Duodenal mucosa (tissue), 2 donors: Measurements from ENCODE around the gene PRDX5.
A peak's percentile ranks its signal among the peaks of the same experiment; 100 is the strongest.

ENCODE experiments used
- H3K27ac ChIP-seq: one replicate; pipeline ENCODE4 v1.7.0; 2013; ENCODE audit warnings: low read depth, low read length
- H3K27me3 ChIP-seq, 2 donors: one replicate each; pipeline ENCODE4 v1.7.0; 2013; ENCODE audit warnings: low read length in 2 of 2, control low read depth in 1 of 2; ENCODE audit not compliant: insufficient read depth in 2 of 2, control insufficient read depth in 1 of 2
- H3K36me3 ChIP-seq, 2 donors: one replicate each; pipeline ENCODE4 v1.7.0; 2013; ENCODE audit warnings: low read length in 2 of 2, control low read depth in 1 of 2; ENCODE audit not compliant: insufficient read depth in 2 of 2, control insufficient read depth in 1 of 2
- H3K4me1 ChIP-seq, 2 donors: one replicate each; pipeline ENCODE4 v1.7.0; 2013; ENCODE audit warnings: low read length in 2 of 2, control low read depth in 1 of 2; ENCODE audit not compliant: insufficient read depth in 2 of 2, control insufficient read depth in 1 of 2
- H3K4me3 ChIP-seq, 2 donors: one replicate each; pipeline ENCODE4 v1.7.0; 2013; ENCODE audit warnings: low read length in 2 of 2, low read depth in 1 of 2
- H3K9ac ChIP-seq, 2 donors: one replicate each; pipeline ENCODE4 v1.7.0; 2013; ENCODE audit warnings: low read length in 2 of 2, low read depth in 1 of 2
- H3K9me3 ChIP-seq, 2 donors: one replicate each; pipeline ENCODE4 v1.7.0; 2013; ENCODE audit warnings: low read length in 2 of 2, control low read depth in 1 of 2; ENCODE audit not compliant: control insufficient read depth in 1 of 2

PRDX5 gene

DNA sequence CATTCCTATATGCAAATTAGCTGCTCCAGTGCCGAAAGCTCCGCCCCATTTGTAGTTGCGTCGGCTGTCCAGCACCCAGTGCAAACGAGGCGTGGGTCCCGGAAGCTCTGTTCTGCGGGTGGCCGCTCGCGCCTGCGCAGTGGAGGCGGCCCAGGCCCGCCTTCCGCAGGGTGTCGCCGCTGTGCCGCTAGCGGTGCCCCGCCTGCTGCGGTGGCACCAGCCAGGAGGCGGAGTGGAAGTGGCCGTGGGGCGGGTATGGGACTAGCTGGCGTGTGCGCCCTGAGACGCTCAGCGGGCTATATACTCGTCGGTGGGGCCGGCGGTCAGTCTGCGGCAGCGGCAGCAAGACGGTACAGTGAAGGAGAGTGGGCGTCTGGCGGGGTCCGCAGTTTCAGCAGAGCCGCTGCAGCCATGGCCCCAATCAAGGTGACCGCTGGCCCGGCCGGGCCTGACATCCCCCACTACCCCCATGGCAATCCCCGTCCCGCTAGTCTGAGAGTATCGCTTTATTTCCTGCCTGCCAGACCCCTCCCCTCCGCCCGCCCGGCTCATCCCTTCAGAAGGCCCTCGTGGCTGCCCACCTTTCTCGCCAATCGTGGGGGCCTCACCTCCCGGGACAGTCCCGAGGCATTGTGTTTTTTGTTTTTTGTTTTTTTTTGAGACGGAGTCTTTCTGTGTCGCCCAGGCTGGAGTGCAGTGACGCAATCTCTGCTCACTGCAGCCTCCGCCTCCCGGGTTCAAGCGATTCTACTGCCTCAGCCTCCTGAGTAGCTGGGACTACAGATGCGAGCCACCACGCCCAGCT, at the start of gene PRDX5:
Gene PRDX5 (plus strand): TSS at position 161 of the 805 bp plus-strand sequence. CDS start 95 bp downstream, at position 256.
- peaks cover 21 to 34% of the 10 kb centered on the region in 2 donors for H3K36me3 ChIP-seq
- no peaks in the 10 kb centered on the region for H3K9me3 ChIP-seq
- H3K9ac ChIP-seq, result peak within 1 kb of the TSS; percentile 79 to 95
- no peaks in the 10 kb centered on the region for H3K27me3 ChIP-seq
- peaks cover 37 to 56% of the 10 kb centered on the region in 2 donors for H3K4me1 ChIP-seq
- peak within 1 kb of the TSS; percentile 98 for H3K27ac ChIP-seq
- H3K4me3 ChIP-seq, result peak within 1 kb of the TSS; percentile 75 to 87

DNA sequence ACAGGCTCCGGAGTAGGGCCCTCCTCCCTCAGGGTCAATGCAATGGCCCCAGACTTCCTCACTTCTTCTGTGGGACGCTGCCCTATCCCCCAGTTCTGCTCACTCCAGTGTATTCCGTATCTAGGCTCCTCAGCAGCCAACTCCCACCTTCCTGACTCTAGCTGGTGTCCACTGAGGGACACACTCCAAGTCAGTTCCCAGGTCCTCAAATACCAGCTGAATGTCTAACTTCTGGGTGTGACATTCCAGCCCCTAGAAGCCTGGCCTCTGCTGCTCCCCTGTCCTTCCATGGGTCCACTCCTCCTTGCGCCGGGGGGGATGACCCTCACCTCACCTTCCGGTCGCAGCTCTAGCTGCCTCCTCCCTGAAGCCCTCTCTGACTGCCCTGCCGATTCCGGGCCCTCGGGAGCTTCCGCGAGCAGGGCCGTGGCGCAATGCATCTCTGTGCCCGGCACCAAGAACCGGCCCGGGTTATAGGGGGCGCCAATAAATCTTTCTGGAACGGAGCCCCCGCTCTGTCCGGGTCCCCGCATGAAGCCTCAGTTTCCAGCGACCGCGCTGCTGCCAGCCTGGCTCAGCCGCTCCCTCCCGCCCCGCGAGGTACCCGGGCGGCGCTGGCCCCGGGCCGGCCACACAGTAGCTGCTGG, 48.9 kb upstream of the PRDX5 start:
- Histone ChIP-seq H3K27ac (peak overlapping the region; percentile 92), H3K9me3 (no peaks in the 10 kb centered on the region), H3K4me3 (peak overlapping the region; percentile 71 to 77), H3K4me1 (peaks cover 49 to 52% of the 10 kb centered on the region in 2 donors), H3K36me3 (peaks cover 29 to 30% of the 10 kb centered on the region in 2 donors), H3K27me3 (no peaks in the 10 kb centered on the region), H3K9ac (peak overlapping the region; percentile 67 to 83)

DNA sequence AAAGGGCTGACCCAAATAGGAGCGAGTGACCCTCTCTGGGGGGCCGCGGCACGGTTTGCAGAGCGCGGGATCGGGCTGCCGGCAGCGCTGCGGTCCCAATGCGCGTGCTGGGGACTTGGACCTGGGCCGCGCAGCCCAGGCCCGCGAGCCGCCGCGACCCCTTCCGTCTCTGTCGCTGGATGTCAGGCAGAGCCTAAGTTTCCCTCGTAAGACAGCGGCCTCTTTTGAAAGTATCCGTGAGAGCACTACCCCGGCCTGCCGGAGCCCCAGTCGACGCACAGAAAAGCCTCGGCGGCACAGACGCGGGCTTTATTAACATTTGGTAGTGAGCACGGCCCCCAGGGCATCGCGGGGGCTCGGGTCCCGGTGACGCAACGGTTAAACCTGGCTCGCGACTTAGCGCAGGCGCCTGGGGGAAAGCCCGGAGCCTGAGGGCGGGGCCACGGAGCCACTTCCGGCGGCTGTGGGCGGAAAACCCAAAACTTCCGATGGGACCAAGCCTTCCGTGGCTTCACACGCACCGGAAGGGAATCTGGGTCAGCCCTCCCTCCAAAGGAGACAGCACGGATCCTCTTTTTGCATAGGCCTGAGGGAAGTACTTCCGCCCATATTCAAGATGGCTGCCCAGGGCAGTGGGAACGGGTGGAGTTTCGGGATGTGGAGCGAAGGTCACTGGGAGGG, 48.2 kb upstream of the PRDX5 start:
- Histone ChIP-seq H3K27ac (peak overlapping the region; percentile 95), H3K27me3 (no peaks in the 10 kb centered on the region), H3K9me3 (no peaks in the 10 kb centered on the region), H3K36me3 (peaks cover 22 to 23% of the 10 kb centered on the region in 2 donors), H3K9ac (peak overlapping the region; percentile 78 to 83), H3K4me1 (peaks cover 46 to 52% of the 10 kb centered on the region in 2 donors), H3K4me3 (peak overlapping the region; percentile 71 to 87)

DNA sequence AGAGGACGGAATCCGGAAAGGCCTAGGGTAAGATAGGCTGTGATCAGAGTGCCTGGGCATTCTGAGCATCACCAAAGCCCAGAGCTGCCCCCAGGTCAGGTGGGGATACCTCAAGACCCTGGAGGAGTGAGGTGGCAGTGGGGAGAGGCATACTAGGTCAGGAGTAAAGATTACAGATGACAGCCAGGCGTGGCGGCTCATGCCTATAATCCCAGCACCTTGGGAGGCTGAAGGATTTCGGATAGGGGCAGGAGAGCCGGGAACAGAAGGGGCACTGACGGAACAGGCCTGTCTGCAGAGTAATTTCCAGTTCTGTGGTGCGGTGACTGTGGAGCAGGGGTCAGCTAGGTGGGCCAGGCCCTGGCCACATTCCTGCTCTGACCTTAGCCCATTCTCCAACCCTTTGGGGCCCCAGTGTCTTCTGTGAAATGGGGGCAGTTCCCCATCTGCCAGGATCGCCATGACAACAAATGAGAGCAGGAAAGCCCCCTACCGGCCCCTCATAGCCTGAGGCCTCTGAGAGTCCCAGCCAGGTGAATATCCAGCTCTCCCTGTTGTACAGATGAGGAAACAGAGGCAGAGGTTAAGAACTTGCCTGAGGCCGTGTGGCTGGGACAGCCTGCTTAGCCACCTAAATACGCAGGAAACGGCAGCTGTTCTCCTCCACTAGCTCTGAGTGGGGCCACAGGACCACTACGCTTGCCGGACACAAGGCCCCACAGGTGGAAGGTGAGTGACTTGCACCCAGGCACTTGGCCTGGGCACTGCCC, 42.7 kb upstream of the PRDX5 start:
- H3K9ac ChIP-seq, result no peak overlapping the region
- peaks cover 19 to 25% of the 10 kb centered on the region in 2 donors for H3K4me1 ChIP-seq
- peaks cover 13% of the 10 kb centered on the region in 2 donors for H3K36me3 ChIP-seq
- no peak overlapping the region for H3K27ac ChIP-seq
- no peaks in the 10 kb centered on the region for H3K27me3 ChIP-seq
- no peaks in the 10 kb centered on the region for H3K9me3 ChIP-seq
- H3K4me3 ChIP-seq, result no peak overlapping the region

DNA sequence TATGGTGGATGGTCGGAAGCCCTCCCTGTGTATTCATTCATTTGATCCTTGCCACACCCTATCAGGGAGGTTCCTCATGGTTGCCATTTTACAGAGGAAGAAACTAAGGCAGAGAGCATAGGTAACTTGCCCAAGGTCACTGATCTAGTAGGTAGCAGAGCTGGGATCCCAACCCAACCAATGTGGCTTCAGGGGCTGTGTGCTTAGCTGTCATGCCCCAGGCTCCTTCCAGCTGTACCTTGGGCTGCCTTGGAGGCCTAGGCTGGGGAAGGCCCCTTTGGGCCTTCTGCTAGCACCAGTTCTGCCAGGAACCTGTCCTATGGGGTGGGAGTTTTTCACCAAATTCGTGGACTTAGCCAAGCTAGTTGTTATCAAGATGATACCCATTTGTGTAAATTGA, 42.1 kb upstream of the PRDX5 start:
- H3K36me3 ChIP-seq, result peaks cover 13% of the 10 kb centered on the region in 2 donors
- no peak overlapping the region for H3K4me3 ChIP-seq
- no peak overlapping the region for H3K9ac ChIP-seq
- no peak overlapping the region for H3K27ac ChIP-seq
- H3K4me1 ChIP-seq, result peaks cover 19 to 25% of the 10 kb centered on the region in 2 donors
- no peaks in the 10 kb centered on the region for H3K27me3 ChIP-seq
- no peaks in the 10 kb centered on the region for H3K9me3 ChIP-seq

DNA sequence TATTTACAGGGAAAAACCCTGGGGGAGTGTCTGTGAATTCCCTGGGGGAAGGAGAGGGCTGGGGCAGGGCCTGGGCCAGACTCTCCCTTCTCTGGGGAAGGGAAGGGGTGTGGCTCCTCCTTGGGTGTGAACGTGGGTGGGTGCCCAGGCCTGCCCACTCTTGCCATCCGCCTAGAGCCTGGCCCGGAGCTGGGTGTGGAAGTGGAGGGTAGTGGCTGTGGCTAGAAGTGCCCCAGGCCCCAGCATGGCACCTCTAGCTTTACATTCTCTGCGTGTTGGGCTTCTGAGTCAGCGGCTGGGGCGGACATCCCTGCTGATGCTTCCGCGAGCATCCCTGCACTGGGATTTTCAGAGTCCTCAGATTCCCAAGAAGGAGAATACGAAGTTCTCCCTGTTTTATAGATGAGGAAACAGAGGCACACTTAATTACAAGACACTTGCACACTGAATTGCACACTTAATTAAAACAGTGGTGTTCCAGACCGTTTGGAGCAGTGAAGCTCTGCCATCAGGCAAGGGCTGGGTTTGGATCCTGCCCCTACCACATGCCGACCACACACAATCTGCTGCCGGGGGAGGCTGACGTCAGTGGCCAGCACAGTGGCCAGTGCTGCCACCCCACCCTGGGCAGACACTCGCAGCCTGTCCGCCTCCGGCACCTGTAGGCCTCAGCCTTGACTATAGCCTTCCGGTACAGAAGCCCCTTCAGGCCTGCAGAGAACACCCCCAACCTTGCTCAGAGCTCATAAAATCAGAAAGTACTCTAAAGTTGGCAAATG, 41.1 kb upstream of the PRDX5 start:
- Histone ChIP-seq H3K4me3 (no peak overlapping the region), H3K9me3 (no peaks in the 10 kb centered on the region), H3K4me1 (peaks cover 15 to 20% of the 10 kb centered on the region in 2 donors), H3K27me3 (no peaks in the 10 kb centered on the region), H3K27ac (no peak overlapping the region), H3K9ac (peak overlapping the region in 1 of 2 donors; percentile 10), H3K36me3 (peaks cover 13 to 17% of the 10 kb centered on the region in 2 donors)

DNA sequence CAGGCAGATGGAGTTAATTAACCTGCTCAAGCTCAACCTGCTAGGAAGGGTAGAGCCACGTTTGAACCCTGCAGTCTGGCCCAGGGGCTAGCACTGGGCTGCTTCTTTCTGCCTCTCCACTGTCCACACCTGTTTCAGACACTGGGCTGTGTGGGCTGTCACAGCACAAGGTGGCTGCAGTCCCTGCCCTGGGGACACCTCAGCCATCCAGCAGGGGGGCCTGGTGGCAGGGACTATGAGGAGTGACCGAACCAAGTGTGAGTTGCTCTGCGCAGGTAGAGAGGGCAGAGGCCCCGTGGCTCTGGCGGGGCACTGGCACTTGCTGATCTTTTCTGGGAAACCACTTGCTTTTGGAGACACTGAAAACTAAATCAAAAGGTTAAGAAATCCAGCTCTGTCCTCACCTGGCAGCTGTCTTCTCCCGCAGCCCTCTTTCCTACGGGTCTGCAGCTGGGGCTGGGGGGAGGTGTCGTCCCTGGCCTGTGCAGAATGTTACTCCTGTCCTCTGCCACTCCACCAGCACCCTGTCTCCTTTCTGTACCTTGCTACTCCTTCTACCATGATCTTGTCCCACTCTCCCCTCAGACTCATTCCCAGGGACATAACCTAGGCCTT, 39.2 kb upstream of the PRDX5 start:
- peaks cover 14 to 15% of the 10 kb centered on the region in 2 donors for H3K4me1 ChIP-seq
- H3K9ac ChIP-seq, result no peak overlapping the region
- no peaks in the 10 kb centered on the region for H3K9me3 ChIP-seq
- no peak overlapping the region for H3K4me3 ChIP-seq
- H3K27me3 ChIP-seq, result no peaks in the 10 kb centered on the region
- peaks cover 13 to 20% of the 10 kb centered on the region in 2 donors for H3K36me3 ChIP-seq
- no peak overlapping the region for H3K27ac ChIP-seq

DNA sequence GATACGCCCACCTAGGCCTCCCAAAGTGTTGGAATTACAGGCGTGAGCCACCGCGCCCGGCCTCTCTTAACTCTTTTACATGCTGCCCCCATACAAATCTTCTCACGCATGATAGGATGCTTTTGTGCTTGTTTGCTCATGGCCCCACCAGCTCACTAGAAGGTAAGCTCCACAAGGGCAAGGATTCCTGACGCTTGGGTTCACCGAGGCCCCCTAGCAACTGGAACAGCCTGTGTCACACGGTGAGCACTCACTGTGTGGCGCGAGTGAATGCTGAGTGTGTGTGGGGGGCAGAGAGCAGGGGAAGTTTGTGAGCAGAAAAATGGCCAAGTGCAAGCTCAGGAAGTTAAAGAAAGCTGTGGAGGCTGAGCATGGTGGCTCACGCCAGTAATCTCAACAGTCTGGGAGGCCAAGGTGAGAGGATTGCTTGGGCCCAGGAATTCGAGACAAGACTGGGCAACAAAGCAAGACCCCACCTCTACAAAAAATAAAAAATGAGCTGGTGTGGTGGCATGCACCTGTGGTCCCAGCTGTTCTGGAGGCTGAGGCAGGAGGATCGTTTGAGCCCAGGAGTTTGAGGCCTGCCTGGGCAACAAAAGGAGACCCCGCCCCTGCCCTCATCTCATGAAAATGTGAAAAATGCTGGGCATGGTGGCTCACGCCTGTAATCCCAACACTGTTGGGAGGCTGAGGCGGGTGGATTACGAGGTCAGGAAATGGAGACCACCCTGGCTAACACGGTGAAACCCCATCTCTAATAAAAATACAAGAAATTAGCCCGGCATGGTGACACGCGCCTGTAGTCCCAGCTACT, 35.8 kb upstream of the PRDX5 start:
- H3K4me3 ChIP-seq, result no peak overlapping the region
- H3K27ac ChIP-seq, result no peak overlapping the region
- H3K4me1 ChIP-seq, result peaks cover 22 to 23% of the 10 kb centered on the region in 2 donors
- peaks cover 5 to 16% of the 10 kb centered on the region in 2 donors for H3K36me3 ChIP-seq
- H3K9me3 ChIP-seq, result no peaks in the 10 kb centered on the region
- H3K27me3 ChIP-seq, result no peaks in the 10 kb centered on the region
- H3K9ac ChIP-seq, result no peak overlapping the region
